NCI-H2171 treated with DMSO at 0.1 percent for 48 hours (cell line): ENCODE results near the gene CTTNBP2.

Source experiments
- DNase-seq: peaks from one replicate; lab custom pipeline; 2025; lab: John Stamatoyannopoulos, UW

The CTTNBP2 gene

GRCh38 chr7:117790251-117790650, 83.0 kb downstream of the CTTNBP2 start:
- no peak for DNase-seq

GRCh38 chr7:117785431-117785830, 87.8 kb downstream of the CTTNBP2 start:
- DNase-seq, result no peak

GRCh38 chr7:117784315-117784714, 88.9 kb downstream of the CTTNBP2 start:
- DNase-seq, result no peak

GRCh38 chr7:117782761-117783160, 90.5 kb downstream of the CTTNBP2 start:
- DNase-seq, result no peak

- no peak for DNase-seq
Measured at GRCh38 chr7:117781707-117782106, 91.5 kb downstream of the CTTNBP2 start.

- no peak for DNase-seq
Measured at GRCh38 chr7:117780832-117781231, 92.4 kb downstream of the CTTNBP2 start.

GRCh38 chr7:117777335-117778142, 95.7 kb downstream of the CTTNBP2 start:
- DNase-seq, result no peak

GRCh38 chr7:117776224-117776623, 97.0 kb downstream of the CTTNBP2 start:
- DNase-seq, result no peak

GRCh38 chr7:117775801-117776200, 97.4 kb downstream of the CTTNBP2 start:
- no peak for DNase-seq

- no peak for DNase-seq
Measured at GRCh38 chr7:117774943-117775342, 98.3 kb downstream of the CTTNBP2 start.

GRCh38 chr7:117772421-117772820, 100.8 kb downstream of the CTTNBP2 start:
- no peak for DNase-seq

GRCh38 chr7:117771756-117772155, 101.5 kb downstream of the CTTNBP2 start:
- DNase-seq, result no peak

GRCh38 chr7:117769085-117769484, 104.2 kb downstream of the CTTNBP2 start:
- DNase-seq, result no peak

- no peak for DNase-seq
Measured at GRCh38 chr7:117767951-117768350, 105.3 kb downstream of the CTTNBP2 start.

- no peak for DNase-seq
Measured at GRCh38 chr7:117766913-117767312, 106.3 kb downstream of the CTTNBP2 start.

- no peak for DNase-seq
Measured at GRCh38 chr7:117764031-117764430, 109.2 kb downstream of the CTTNBP2 start.

GRCh38 chr7:117762055-117762454, 111.2 kb downstream of the CTTNBP2 start:
- DNase-seq, result no peak

- DNase-seq, result no peak
Measured at GRCh38 chr7:117759950-117760640, 113.1 kb downstream of the CTTNBP2 start.

- DNase-seq, result no peak
Measured at GRCh38 chr7:117757440-117757839, 115.8 kb downstream of the CTTNBP2 start.

- no peak for DNase-seq
Measured at GRCh38 chr7:117756586-117757085, 116.6 kb downstream of the CTTNBP2 start.

- DNase-seq, result no peak
Measured at GRCh38 chr7:117755136-117755535, 118.1 kb downstream of the CTTNBP2 start.

- DNase-seq, result no peak
Measured at GRCh38 chr7:117751775-117752174, 121.5 kb downstream of the CTTNBP2 start.
